Suprapubic skin (tissue), 4 donors: ENCODE data around the gene SEMA6B.

ENCODE experiments used
- POLR2A ChIP-seq, 2 donors: fragments of 450-650 bp; IDR thresholded peaks; one replicate each; pipeline ENCODE4 v1.6.1; 2017; ENCODE audit warnings: antibody characterized with exemption in 2 of 2, mild to moderate bottlenecking in 2 of 2, moderate library complexity in 2 of 2
- POLR2AphosphoS5 ChIP-seq, 3 donors: sonication (generic); formaldehyde crosslinking; IDR thresholded peaks; one replicate each; pipeline ENCODE4 v1.6.1; 2017; ENCODE audit warnings: antibody characterized with exemption in 3 of 3

- TF ChIP-seq POLR2A (IDR thresholded peaks at IDR 0.05), result no peak
- no peak for TF ChIP-seq POLR2AphosphoS5 (IDR thresholded peaks at IDR 0.05)
Measured at GRCh38 chr19:4583961-4584669, 24.6 kb upstream of the SEMA6B start.
